AG10803 (cell line): Measurements from ENCODE around the gene LENG8.

Source experiments
- DNase-seq: peaks from one replicate; pipeline ENCODE4 v3.0.0; 2010; ENCODE audit warnings: low read depth
- H3K4me3 ChIP-seq: 2 replicates; pipeline ENCODE4 v1.5.1; 2011; ENCODE audit warnings: mild to moderate bottlenecking, low read length, control low read depth
- CTCF ChIP-seq: conservative IDR thresholded peaks from 2 replicates; pipeline ENCODE4 v1.5.1; 2011; ENCODE audit warnings: mild to moderate bottlenecking, low read length, control low read depth, inconsistent platforms

LENG8 gene

GRCh38 chr19:54429545-54430227 lies 19.3 kb upstream of the LENG8 start:
- no peak for DNase-seq
- H3K4me3 ChIP-seq: no peak overlapping the region
- TF ChIP-seq CTCF: no peak

- peak overlapping the region; percentile 47 for H3K4me3 ChIP-seq
- 0 out of 2 replicates have a peak, but pooled peaks have one; percentile 4 for TF ChIP-seq CTCF
- DNase-seq: no peak
Measured at GRCh38 chr19:54430306-54431254, 18.4 kb upstream of the LENG8 start.

GRCh38 chr19:54431255-54431838 lies 17.7 kb upstream of the LENG8 start:
- no peak overlapping the region for H3K4me3 ChIP-seq
- no peak for TF ChIP-seq CTCF
- no peak for DNase-seq

GRCh38 chr19:54432144-54432738 lies 16.8 kb upstream of the LENG8 start:
- TF ChIP-seq CTCF: no peak
- H3K4me3 ChIP-seq: no peak overlapping the region
- DNase-seq: no peak

GRCh38 chr19:54433697-54434096 lies 15.3 kb upstream of the LENG8 start:
- TF ChIP-seq CTCF: no peak
- no peak overlapping the region for H3K4me3 ChIP-seq
- DNase-seq: no peak

- TF ChIP-seq CTCF: no peak
- H3K4me3 ChIP-seq: no peak overlapping the region
- DNase-seq: no peak
Measured at GRCh38 chr19:54434112-54434872, 14.7 kb upstream of the LENG8 start.
